Keratinocyte (primary cell): ENCODE data around the gene ZNRF4. TPM values are rescaled to one million over a fixed set of nuclear protein-coding genes. Genes with fewer than 3 reads are reported as not detected.

Experiments used
- DNase-seq: peaks from one replicate; pipeline ENCODE4 v3.0.0-alpha.2; 2011; ENCODE audit warnings: low read depth, missing footprints, low spot score
- FAIRE-seq: peaks from 2 replicates; lab custom pipeline; 2011; peaks lifted over from hg19 to GRCh38; lab: Jason Lieb, UNC
- H2AFZ ChIP-seq: 2 replicates; pipeline ENCODE4 v1.6.0; 2012; ENCODE audit warnings: low read length, control low read depth, inconsistent platforms; ENCODE audit not compliant: control insufficient read depth
- H3K27ac ChIP-seq: 2 replicates; pipeline ENCODE4 v1.5.1; 2011; ENCODE audit warnings: low read length; ENCODE audit not compliant: control insufficient read depth, insufficient read depth
- H3K27me3 ChIP-seq: 3 replicates; pipeline ENCODE4 v1.6.0; 2011; ENCODE audit warnings: low read length; ENCODE audit not compliant: control insufficient read depth, insufficient read depth; ENCODE audit errors: extremely low read depth
- H3K36me3 ChIP-seq, 2 experiments: 2 replicates in 1 of 2; 3 replicates in 1 of 2; pipeline ENCODE4 v1.5.1; 2011; ENCODE audit warnings: low read length in 2 of 2, mild to moderate bottlenecking in 1 of 2; ENCODE audit not compliant: control insufficient read depth in 2 of 2, insufficient read depth in 2 of 2; ENCODE audit errors: extremely low read depth in 1 of 2
- H3K4me1 ChIP-seq: 3 replicates; pipeline ENCODE4 v1.5.1; 2011; ENCODE audit warnings: low read length; ENCODE audit not compliant: control insufficient read depth, insufficient read depth; ENCODE audit errors: extremely low read depth
- H3K4me2 ChIP-seq: 3 replicates; pipeline ENCODE4 v1.6.0; 2011; ENCODE audit warnings: low read depth, low read length; ENCODE audit not compliant: control insufficient read depth, insufficient read depth; ENCODE audit errors: extremely low read depth
- H3K4me3 ChIP-seq, 3 experiments: fragments of 200-600 bp in 1 of 3; sonication (generic) in 1 of 3; 2 replicates in 2 of 3; 3 replicates in 1 of 3; pipeline ENCODE4 v1.5.1; 2011 to 2016; ENCODE audit warnings: low read length in 3 of 3, mild to moderate bottlenecking in 3 of 3, control low read depth in 2 of 3, inconsistent platforms in 1 of 3, low read depth in 1 of 3, mixed read lengths in 1 of 3, mixed run types in 1 of 3, moderate library complexity in 1 of 3; ENCODE audit not compliant: control insufficient read depth in 2 of 3, insufficient read depth in 2 of 3; ENCODE audit errors: extremely low read depth in 1 of 3
- H3K79me2 ChIP-seq: 2 replicates; pipeline ENCODE4 v1.6.0; 2012; ENCODE audit warnings: low read length; ENCODE audit not compliant: control insufficient read depth, insufficient read depth
- H3K9ac ChIP-seq: 3 replicates; pipeline ENCODE4 v1.6.0; 2011; ENCODE audit warnings: low read length; ENCODE audit not compliant: control insufficient read depth, insufficient read depth; ENCODE audit errors: extremely low read depth
- H3K9me1 ChIP-seq: 3 replicates; pipeline ENCODE4 v1.6.0; 2011; ENCODE audit warnings: low read length; ENCODE audit not compliant: control insufficient read depth, insufficient read depth; ENCODE audit errors: extremely low read depth
- H3K9me3 ChIP-seq: 2 replicates; pipeline ENCODE4 v1.5.1; 2012; ENCODE audit warnings: low read depth, low read length; ENCODE audit not compliant: control insufficient read depth
- H4K20me1 ChIP-seq: 3 replicates; pipeline ENCODE4 v1.6.0; 2011; ENCODE audit warnings: low read length; ENCODE audit not compliant: control insufficient read depth, insufficient read depth; ENCODE audit errors: extremely low read depth
- CTCF ChIP-seq, 3 experiments: IDR thresholded peaks in 1 of 3; conservative IDR thresholded peaks in 1 of 3; optimal IDR thresholded peaks in 1 of 3; 2 replicates in 2 of 3; 3 replicates in 1 of 3; pipeline versions ENCODE3 to v1.5.1; 2011; ENCODE audit warnings: low read length in 3 of 3, mild to moderate bottlenecking in 3 of 3, moderate library complexity in 2 of 3, control low read depth in 1 of 3, inconsistent platforms in 1 of 3; ENCODE audit not compliant: insufficient read depth in 2 of 3; ENCODE audit errors: extremely low read depth in 1 of 3
- EZH2 ChIP-seq: IDR thresholded peaks from one replicate; pipeline ENCODE4 v1.6.1; 2012; ENCODE audit warnings: inconsistent platforms, mild to moderate bottlenecking, low read length, moderate library complexity
- dilution Hi-C: fragments of 300-500 bp; cut with MboI; formaldehyde crosslinking; loops from one replicate; pipeline ENCODE4 v1.7.0; 2020; ENCODE audit warnings: low sequenced_read_pairs; ENCODE audit not compliant: extremely low pct_ligation_motif_present
- polyA plus RNA-seq, 5 experiments: library from polyadenylated mRNA; depleted of rRNA in 3 of 5; stranded (reverse) in 3 of 5; stranded (forward) in 1 of 5; unstranded in 1 of 5; fragments of >200 nt; gene quantifications; 1 replicate in 1 of 5; 2 replicates in 3 of 5; 3 replicates in 1 of 5; pipeline versions ENCODE4 v1.2.1 to v1.2.3, GENCODE V29; 2011 to 2012; ENCODE audit warnings: missing spikeins in 2 of 5, low read depth in 1 of 5, low replicate concordance in 1 of 5

The ZNRF4 gene
- polyA plus RNA-seq, 1 donor (not counting 4 experiments of a cell fraction or from before 2014, with no cell fraction given), result not detected

- Histone ChIP-seq H3K27ac (no peak overlapping the region), H3K4me3 (no peak overlapping the region), H3K27me3 (no peaks in the 10 kb centered on the region), H3K9ac (no peak overlapping the region), H3K9me1 (no peaks in the 10 kb centered on the region), H2AFZ (no peak overlapping the region), H3K36me3 (no peaks in the 10 kb centered on the region), H3K4me2 (no peak overlapping the region), H3K9me3 (no peaks in the 10 kb centered on the region), H3K4me1 (no peaks in the 10 kb centered on the region), H4K20me1 (no peaks in the 10 kb centered on the region), H3K79me2 (no peaks in the 10 kb centered on the region)
- TF ChIP-seq CTCF (optimal IDR thresholded peaks at IDR 0.05 in 1 of 3, IDR thresholded peaks at IDR 0.05 in 1 of 3, conservative IDR thresholded peaks at IDR 0.05 in 1 of 3; ENCODE audit: extremely low read depth in 1 of 3, insufficient read depth in 2 of 3, low read length in 3 of 3) (no peak), EZH2 (no peak)
- dilution Hi-C loops, result no loop called here
- no peak for FAIRE-seq
- no peak for DNase-seq
Observed at GRCh38 chr19:5458420-5458819, 3.2 kb downstream of the ZNRF4 start.

GRCh38 chr19:5459360-5459759, 4.1 kb downstream of the ZNRF4 start:
- no peaks in the 10 kb centered on the region for H3K9me3 ChIP-seq
- no peak overlapping the region for H3K27ac ChIP-seq
- TF ChIP-seq EZH2 (no peak), CTCF (optimal IDR thresholded peaks at IDR 0.05 in 1 of 3, IDR thresholded peaks at IDR 0.05 in 1 of 3, conservative IDR thresholded peaks at IDR 0.05 in 1 of 3; ENCODE audit: extremely low read depth in 1 of 3, insufficient read depth in 2 of 3, low read length in 3 of 3) (no peak)
- no peaks in the 10 kb centered on the region for H3K27me3 ChIP-seq
- H2AFZ ChIP-seq, result no peak overlapping the region
- no peaks in the 10 kb centered on the region for H3K36me3 ChIP-seq
- no peak overlapping the region for H3K4me2 ChIP-seq
- no peaks in the 10 kb centered on the region for H3K9me1 ChIP-seq
- H4K20me1 ChIP-seq, result no peaks in the 10 kb centered on the region
- no peaks in the 10 kb centered on the region for H3K79me2 ChIP-seq
- dilution Hi-C loops, result no loop called here
- H3K4me3 ChIP-seq, result no peak overlapping the region
- no peaks in the 10 kb centered on the region for H3K4me1 ChIP-seq
- no peak overlapping the region for H3K9ac ChIP-seq
- FAIRE-seq (no peak), DNase-seq (no peak)
